Activated T-helper 9 cell treated with anti-CD3 and anti-CD28 coated beads, Interleukin-2, amount 50 U/mL, for 16 hours (primary cell): ENCODE data around the gene SP3.

Source experiments
- DNase-seq: peaks from one replicate; pipeline ENCODE4 v3.0.0-alpha.2; 2020; ENCODE audit warnings: low read depth

The SP3 gene

DNA sequence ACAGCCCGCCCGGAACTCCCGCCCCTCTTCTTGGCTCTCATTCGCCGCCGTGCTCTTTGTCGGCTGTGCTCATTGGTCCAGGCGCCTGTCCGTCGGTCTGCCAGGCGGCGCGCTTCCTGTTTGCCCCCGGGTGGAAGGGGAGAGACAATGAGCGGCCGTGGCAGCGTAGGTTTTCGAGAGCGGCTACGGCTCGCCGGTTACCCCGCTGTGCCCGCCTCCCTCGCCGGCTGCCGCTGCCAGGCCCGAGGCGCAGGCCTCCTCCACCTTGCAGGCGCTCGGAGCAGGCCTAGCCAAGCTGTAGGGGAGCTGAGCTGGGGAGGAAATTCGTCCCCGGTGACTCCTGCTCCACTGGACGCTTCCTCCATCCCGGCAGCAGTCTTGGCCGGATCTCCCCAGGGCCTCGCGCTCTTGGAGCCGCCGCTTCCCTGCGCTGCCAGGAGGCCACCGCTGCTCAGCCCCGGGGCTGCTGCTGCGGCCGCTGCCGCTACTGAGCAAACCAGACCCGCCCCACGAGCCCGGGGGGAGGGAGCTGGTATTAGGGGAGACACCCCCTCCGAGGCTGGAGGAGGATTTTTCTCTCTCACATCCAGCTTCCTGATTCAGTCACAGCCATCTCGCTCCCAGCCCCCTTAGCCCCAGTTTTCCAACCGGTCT is at the start of gene SP3:
TSS of gene SP3 (minus strand) at position 2 of the 654 bp plus-strand sequence. CDS start 202 bp downstream, outside the sequence.
- peak; percentile 92 for DNase-seq

DNA sequence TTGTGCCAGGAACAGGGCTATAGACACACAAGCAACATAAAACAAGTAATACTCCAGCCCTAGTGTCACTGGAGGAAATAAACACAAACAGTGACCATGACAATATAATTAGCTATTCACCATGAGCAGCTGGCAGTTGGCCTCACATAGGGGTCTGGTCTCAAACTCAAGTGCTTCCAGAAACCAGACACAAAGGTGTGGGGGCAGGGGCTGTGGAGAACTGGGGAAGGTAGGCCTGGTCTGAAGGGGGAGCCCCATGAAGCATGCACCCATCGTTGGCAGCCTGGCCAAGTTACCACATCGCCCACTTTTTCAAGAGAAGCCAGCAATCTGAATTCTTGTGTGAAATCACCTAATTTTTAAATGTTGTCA is 49.5 kb upstream of the SP3 start:
- DNase-seq = no peak

DNA sequence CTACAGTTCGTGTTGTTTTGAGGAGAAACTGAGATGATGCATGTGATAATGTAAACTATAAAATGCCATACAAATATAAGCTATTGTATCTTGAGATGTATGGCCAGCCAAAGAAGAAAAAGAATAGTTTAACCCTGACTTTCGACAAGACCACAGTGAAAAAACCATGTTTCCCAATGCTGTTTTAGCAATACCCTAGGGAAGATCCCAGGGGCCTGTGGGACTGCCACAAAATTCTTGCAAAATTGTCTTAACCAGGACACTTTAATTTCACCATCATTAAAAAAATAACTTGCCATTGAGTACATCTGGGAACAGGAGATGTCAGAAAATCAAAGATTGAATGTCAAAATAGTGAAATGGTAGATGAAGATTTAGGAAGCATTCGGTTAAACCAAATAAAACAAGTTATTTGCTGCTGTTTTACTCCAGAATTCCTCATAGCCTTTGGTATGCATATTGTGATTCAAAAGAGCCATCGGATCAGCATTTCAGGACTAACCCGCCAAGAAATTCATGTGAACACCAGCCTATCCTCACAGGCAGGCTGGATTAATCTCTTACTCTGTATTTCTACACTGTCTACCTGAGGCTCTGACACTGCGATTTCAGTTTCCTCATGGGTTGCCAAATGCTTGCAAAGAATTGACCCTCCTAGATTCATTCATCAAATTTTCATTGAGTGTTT is 49.0 kb upstream of the SP3 start:
- DNase-seq = no peak

DNA sequence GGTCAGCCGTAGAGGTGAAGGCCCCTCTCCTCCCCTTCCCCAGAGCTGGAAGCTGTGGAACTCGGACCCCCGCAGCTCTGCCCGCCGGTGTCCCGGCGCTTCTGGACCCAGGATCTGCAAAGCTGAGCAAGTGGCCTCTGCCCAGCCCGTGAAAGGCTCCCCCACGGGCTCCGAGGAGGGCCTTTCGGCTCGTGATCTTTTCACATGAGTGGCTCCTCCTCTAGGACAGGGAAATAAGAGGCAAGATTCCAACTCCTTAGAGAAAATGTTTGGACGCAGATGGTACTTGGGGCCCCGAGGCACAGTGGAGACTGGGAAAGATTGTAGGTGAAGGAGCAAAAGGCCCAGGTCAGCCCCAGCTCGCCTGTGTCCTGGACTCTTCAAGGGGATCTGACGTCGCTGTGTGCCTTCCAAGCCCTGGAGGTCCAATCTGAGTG is 48.2 kb upstream of the SP3 start:
- no peak for DNase-seq

DNA sequence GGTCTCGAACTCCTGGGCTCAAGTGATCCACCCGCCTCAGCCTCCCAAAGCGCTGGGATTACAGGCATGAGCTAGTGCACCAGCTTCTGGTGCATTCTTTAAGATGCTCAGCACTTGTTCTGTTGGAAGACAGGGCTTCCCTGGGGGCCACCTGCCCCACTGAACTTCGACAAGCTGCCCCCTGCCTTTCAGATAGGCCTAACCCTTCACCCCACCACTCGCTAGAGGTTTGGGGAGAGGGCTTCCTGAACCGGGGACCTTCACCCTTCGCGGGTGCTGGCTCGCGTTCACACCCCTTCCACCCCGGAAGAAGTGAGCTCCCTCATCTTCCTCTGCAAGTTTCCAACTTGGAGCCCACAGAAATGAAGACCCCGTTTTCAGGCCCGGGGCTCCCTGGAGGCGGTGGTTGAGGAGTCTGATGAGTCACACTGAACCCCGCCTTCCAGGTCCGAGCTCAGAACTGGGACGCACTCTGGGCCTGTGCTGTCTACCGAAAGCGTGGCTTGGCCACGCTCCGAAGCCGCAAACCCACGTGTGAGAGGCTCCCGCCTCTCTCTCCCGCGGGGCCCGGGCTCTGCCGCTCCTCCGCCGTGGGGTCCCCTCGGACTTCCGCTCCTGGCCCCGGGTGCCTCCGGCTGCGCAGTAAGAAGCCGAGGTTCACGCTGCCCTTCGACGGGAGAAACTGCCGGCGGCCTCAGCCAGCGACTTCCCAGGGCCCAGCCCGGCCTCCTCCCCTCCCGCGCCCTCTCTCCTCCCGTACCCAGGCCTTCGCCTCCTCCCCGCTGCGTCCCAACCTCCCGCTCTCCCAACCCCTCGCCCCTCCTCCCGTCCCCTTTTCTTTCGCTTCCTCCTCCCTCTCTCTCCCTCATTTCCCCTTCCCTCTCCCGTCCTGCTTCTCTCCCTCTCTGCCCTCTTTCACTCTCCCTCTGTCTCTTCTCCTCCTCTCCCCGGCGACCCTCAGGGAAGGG is 47.5 kb upstream of the SP3 start:
- peak; percentile 8 for DNase-seq

DNA sequence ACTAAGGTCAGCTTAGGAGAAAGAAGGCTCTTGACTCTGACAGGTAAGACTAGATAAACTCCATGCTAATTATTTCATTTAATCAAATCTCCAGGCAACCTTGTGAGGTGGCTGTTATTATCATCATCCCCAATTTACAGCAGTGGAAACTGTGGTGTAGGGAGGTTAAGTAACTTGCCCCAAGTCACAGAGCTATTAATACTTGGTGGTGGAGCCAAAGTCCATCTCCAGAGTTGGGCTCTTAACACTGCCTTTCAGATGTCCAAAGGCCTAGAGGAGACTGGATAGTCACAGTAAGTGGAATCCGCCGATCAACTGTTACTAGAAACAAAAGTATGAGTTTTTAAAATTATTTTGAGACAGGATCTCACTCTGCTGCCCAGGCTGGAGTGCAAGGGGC is 46.6 kb upstream of the SP3 start:
- DNase-seq = no peak

DNA sequence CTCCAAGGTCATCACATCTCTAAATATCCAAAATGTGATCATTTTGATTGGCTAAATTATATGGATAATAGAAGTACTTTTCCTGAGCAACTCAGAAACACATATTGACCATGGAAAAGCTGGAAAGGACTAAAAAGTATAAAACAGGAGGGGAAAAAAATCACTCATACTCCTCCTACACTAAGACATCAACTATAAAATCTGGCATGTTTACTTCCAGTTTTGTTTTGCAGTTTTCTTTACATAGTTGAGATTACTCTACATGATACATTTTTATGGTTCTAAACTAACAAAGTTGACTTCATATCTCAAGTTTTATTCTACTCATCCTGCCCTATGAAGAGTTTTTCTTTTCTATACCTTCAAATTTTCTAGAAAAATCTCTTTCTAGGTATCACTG is 46.0 kb upstream of the SP3 start:
- no peak for DNase-seq

DNA sequence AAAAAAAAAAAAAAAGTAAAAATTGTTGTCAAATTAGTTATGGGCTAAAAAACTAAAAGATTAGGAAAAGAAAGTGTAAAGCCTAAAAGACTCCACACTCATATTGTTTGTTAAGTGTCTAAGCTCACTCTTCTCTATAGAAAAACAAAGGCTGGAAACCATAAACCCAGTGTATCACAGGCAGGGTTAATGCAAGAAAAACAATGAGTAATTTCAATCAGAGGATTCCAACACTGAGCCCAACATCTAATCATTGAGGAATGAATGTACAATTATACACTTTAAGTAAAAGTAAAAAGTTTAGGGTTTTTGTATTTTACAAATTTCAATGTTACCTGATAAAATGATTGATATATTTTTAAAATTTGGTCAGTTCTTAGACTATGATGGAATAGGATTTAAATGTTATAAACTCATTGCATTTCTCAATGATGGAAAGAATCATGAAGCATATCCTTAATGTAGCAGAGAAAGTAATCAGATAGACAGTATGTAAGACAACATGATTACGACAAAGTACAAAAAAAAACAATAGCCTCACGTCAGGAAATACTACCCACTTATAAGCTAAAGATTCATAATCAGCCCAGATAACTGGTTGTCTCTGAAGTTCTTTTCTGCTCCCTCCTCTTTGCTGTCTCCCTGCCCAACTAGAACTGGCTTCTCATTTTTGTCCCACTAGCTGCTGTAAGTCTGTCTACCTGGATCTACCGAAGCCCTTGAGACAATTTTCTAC is 44.5 kb upstream of the SP3 start:
- DNase-seq = no peak

DNA sequence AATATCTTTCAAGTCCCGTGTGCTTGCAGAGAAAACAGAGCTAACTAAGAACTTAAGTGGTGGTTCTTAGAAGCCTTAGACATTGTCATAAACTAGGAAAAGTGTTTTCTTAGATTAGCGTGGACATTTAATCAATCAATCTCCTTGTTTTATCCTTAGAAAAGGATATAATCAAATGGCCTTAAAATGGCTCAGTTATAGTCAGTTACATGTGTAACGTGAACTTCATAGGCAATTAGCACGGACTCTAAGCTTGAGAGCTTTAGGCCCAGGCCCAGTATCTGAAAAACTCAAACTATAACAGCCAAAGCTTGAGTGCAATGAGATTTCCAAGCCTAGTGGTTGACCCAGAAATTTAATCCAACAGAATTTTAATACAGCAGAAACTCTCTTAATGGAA is 43.5 kb upstream of the SP3 start:
- DNase-seq = no peak

DNA sequence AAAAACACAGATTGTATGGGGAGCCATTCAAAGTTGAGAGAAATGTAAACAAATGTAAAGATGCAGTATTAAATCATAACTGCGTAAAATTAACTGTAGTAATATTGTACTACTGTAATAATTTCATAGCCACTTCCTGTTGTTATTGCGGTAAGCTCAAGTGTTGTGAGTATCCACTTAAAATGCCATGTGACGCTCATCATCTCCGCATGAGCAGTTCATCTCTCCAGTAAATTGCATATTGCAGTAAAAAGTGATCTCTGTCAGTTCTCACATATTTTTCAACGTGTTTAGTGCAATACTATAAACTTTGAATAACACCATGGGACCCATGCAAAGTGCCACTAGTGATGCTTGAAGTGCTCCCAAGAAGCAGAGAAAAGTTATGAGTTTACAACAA is 41.8 kb upstream of the SP3 start:
- no peak for DNase-seq

DNA sequence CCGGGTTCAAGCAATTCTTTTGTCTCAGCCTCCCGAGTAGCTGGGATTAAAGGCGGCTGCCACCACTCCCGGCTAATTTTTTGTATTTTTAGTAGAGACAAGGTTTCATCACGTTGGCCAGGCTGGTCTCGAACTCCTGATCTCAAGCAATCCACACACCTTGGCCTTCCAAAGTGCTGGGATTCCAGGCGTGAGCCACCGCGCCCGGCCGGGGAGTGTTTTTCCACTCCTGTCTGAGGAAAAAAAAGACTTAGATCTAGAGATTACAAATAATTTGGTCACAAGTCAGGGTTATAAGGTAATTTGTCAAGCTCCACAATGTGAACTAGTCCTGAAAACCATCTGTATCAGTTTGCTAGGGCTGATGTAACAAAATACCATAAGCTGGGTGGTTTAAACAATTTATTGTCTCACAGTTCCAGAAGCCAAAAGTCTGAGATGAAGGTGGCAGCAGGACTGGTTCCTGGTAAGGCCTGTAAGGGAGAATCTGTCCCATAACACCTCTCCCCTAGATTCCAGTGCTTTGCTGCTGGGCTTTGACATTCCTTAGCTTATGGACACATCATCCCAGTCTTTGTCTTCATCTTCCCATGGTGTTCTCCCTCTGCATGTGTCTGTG is 40.7 kb upstream of the SP3 start:
- DNase-seq = no peak

DNA sequence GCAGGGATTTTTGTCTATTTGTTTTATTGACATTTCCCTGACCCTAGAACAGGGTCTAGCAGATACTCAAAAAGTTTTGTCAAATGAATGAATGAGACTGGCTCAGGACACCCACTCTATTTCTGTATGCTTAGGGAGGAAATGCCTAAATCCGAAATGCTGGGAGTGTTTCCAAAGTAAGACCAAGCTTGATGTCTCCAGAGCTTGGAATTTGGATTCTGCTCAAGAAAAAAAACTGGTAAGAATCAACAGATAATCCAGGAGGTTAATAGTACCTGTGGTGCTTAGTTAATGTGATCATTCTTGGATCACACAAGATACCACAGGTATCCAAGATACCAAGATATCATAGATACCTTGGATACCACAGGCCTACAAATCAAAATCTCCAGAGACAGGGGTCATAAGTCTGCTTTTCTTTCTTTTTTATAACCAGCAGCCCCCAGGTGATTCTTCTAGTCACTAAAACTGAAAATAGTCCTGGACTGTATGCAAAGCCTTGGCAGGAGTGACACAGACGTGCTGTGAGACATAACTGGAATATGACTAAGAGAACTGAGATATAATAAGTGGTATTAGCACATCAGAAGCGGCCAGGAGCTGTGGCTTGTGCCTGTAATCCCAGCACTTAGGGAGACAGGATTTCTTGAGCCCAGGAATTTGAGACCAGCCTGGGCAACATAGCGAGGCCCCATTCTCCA is 39.9 kb upstream of the SP3 start:
- no peak for DNase-seq

DNA sequence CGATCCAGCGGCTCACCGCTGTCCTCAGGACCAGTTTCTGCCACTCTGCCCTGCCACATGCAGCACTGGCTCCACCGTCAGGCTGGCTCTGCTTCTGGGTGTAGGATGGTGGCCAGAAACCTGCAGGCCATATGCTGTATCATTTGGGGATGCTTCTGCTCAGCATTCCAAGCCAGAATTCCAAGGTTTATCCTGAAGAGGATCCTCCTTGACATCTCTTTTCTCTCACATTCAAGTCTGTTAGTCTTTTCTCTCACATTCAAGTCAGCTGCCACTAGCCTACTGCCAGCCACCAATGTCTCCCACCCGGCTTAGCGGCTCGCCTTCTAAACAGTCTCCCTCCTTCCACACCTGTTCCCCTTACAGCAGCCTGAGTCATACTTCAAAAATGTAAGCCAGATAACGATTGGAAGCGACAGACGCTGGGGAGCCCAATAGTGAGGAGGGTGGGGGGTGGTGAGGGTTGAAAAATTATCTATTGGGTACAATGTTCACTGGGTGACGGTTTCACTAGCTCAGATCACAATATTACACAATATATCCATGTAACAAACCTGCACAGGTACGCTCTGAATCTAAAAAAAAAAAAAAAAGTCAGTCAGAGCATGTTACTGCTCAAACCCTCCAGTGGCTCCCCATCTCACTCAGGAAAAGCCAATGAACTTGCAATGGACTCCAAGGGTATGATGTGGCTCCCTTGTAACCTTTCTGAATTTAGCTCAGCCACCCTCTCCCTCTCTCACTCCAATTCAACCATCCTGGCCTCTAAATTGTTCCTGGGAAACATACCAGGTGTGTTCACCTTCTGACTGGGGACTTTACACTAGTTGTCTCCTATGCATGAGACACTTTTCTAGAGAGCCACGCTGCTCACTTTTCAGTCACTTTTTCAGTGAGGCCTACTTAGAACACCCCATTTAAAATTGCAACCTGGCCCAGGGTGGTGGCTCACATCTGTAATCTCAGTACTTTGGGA is 38.8 kb upstream of the SP3 start:
- DNase-seq = no peak

DNA sequence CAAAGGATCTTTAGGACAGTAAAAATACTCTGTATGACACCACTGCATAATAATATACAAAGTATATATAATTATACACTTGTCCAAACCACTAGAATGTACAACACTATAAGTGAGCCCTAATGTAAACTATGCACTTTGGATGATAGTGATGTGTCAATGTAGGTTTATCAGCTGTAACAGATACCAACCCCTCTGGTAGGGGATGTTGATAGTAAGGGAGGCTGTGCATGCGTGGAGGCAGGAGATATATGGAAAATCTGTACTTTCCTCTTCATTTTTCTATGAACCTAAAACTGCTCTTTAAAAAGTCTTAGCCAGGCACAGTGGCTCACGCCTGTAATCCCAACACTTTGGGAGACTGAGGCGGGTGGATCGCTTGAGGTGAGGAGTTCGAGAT is 37.5 kb upstream of the SP3 start:
- DNase-seq = no peak

DNA sequence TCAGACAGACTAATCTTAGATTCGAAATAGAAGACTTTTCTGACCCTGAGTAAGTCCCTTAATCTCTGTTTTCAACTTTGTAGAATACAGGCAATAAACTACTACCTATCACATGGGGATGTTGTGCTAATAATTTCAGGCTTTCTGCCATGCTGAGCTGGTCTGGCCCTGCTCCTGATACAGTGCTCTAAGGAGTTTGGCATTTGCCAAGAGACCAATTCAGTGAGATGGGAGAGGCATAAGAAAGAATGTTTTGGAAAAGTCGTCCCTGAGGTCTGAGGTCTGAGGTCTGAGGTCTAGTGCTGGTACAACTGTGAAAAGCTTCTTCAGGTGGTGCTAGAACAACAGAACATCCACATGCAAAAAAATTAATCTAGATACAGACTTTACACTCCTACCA is 35.9 kb upstream of the SP3 start:
- DNase-seq = no peak

DNA sequence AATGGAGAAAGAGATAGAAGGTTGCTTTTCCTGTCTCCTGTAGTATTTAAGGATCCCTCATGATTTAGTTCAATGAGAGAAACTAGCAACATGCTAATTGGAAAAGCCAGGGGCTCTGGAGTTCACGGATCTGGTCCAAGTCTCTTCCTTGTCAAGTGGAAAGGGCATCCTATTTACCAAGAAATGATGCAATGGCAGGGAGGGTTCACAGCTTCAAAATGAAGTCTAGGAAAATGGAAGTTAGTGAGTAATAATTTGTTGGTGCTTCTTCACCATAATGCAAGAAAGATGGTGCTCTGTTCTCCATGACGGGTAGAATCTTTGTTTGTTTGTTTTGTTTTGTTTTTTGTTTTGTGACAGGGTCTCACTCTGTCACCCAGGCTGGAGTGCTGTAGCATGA is 34.6 kb upstream of the SP3 start:
- DNase-seq = no peak

DNA sequence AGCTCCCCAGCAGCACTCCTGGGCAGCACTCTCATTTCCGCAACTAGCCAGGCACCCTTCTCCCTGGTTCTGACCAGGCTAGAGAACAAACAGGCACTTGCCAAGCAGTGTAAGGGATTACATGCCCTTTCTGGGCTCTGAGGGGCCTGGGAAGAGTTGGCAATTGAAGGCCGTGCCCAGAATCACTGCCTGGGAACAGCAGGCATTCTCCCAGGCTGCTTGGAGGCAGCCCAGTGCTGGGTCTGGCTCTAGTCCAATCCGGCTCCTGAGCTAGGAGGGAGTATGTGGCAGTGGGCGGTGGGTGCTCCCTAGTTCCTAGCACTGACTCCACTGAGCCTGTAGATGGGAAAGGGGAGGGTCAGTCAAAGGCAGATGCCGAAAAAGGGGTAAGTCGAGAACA is 34.1 kb upstream of the SP3 start:
- DNase-seq = no peak

DNA sequence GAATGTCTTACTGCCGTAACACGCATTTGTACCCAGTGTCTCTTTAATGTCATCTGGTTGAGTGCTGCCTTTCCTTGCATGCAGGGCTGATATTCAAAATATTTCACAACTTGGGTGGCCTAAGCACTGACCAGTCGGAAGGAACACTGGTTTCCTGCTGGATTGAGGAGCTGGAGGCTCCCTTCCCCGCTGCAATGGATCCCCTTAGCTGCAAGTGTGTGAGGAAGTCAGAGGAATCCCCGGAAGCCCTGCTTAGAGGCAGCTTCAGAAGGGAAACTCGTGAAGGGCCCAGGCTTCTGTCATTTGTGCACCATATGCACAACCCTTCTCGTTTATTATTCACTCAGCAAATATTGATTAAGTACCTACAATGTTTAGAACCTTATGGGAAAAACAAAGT is 33.2 kb upstream of the SP3 start:
- DNase-seq = no peak

DNA sequence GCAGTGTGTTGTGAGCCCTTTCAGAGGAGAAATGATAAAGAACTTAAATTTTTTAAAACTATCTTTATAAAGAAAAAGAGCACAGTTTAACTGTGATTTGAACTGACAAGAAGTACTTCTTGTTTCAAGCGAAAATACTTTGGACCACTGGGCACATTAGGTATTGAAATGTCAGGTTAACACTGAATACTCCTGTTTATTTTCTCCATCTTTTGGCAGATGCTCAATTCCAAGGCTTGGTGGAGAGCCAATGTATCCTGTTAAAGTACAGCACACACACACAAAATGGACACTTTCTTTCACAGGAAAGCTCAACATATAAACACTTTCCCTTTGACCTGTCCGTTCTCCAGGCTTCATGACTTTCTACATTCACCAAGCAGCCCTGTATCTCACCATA is 32.6 kb upstream of the SP3 start:
- DNase-seq = no peak

DNA sequence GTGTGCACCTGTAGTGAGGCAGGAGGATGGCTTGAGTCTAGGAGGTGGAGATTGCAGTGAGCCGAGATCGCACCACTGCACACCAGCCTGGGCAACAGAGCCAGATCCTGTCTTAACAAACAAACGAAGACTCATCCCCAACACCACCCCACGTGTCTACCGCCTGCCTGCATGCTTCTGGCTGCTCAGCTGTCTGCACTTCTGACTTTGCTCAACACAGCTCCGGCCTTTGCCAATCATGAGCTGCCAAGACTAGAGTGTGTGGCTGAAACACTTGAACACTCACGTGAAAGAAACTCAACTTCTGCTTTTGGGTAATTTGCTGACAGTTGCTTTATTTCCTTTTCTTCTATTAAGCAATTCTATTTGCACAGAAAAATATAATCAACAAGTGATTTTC is 32.1 kb upstream of the SP3 start:
- DNase-seq = no peak
